Posterior vena cava (tissue), 2 donors: ENCODE data around the gene DPCD. TPM values are rescaled to one million over a fixed set of nuclear protein-coding genes. Genes with fewer than 3 reads are reported as not detected.
"Not testable (repeated sequence)": the region's sequence is repeated elsewhere in the genome, so short reads cannot be mapped to it uniquely, and the experiment has no call there.

ENCODE experiments used
- DNase-seq: peaks from one replicate; pipeline ENCODE4 v3.0.0-alpha.2; 2020; ENCODE audit warnings: low spot score
- intact Hi-C, 2 donors: fragments of 100-400 bp; cut with DNase I; formaldehyde crosslinking; loops; one replicate each; pipeline versions ENCODE4 v1.14.1 to v1.14.2; 2022 to 2023
- total RNA-seq, 2 donors: library from RNA; stranded (reverse); fragmentation: NEBNext Ultra II Directional; extraction: Animal tissue kit (Norgen Biotek cat#: 25700); gene quantifications; one replicate each; pipeline ENCODE4 v1.2.1, GENCODE V29; 2021
- donor health status: DM: yes; HTN: yes; CAD: no.
- donor health status: DM: yes; HTN: yes; CAD: no.

The DPCD gene
- total RNA-seq, 2 donors from 2014 or later, result 11.4 to 12.5 TPM

GRCh38 chr10:101577121-101577871 lies 10.8 kb upstream of the DPCD start:
- intact Hi-C loops, result no loop called here
- DNase-seq, result peak; percentile 38

- intact Hi-C loops, result no loop called here
- DNase-seq, result peak; percentile 56
These were observed 9.9 kb upstream of the DPCD start for GRCh38 chr10:101578192-101578591.

GRCh38 chr10:101578803-101579515 lies 9.2 kb upstream of the DPCD start:
- intact Hi-C loops, result no loop called here
- peak; percentile 65 for DNase-seq

GRCh38 chr10:101579516-101579870 lies 8.6 kb upstream of the DPCD start:
- intact Hi-C loops, result no loop called here
- DNase-seq, result no peak

GRCh38 chr10:101580486-101581399 lies 7.4 kb upstream of the DPCD start:
- intact Hi-C loops, result no loop called here
- DNase-seq, result no peak

- intact Hi-C loops, result no loop called here
- DNase-seq, result no peak
These were observed 2.3 kb upstream of the DPCD start for GRCh38 chr10:101585841-101586240.

- intact Hi-C loops, result no loop called here
- peak; percentile 64 for DNase-seq
These were observed 758 bp downstream of the DPCD start for GRCh38 chr10:101588879-101589278.

GRCh38 chr10:101593331-101593730 lies 5.2 kb downstream of the DPCD start:
- DNase-seq, intact Hi-C loops: not testable (repeated sequence)

GRCh38 chr10:101595591-101596433 lies 7.7 kb downstream of the DPCD start:
- intact Hi-C loops, result no loop called here
- no peak for DNase-seq

GRCh38 chr10:101597091-101597900 lies 9.2 kb downstream of the DPCD start:
- no peak for DNase-seq
- intact Hi-C loops, result no loop called here

- DNase-seq, result no peak
- intact Hi-C loops, result loop anchor here in 1 of 2 donors (10.0 kb wide), 1 partner anchor 183 kb away; the partner anchor contains the start of gene NPM3
These were observed 13.4 kb downstream of the DPCD start for GRCh38 chr10:101601541-101601940.

GRCh38 chr10:101602761-101603398 lies 14.8 kb downstream of the DPCD start:
- intact Hi-C loops, result loop anchor here in 1 of 2 donors (10.0 kb wide), 1 partner anchor 182 kb away; the partner anchor contains the start of gene NPM3
- peak; percentile 88 for DNase-seq

- intact Hi-C loops, result loop anchor here in 1 of 2 donors (10.0 kb wide), 1 partner anchor 178 kb away; the partner anchor contains the start of gene NPM3
- DNase-seq, result no peak
These were observed 19.0 kb downstream of the DPCD start for GRCh38 chr10:101607124-101607523.

GRCh38 chr10:101609481-101609880 lies 21.4 kb downstream of the DPCD start:
- no peak for DNase-seq
- intact Hi-C loops, result loop anchor here in 1 of 2 donors (10.0 kb wide), 1 partner anchor 175 kb away; the partner anchor contains the start of gene NPM3

GRCh38 chr10:101611096-101611905 lies 23.2 kb downstream of the DPCD start:
- intact Hi-C loops, result no loop called here
- no peak for DNase-seq

GRCh38 chr10:101612086-101612485 lies 24.0 kb downstream of the DPCD start:
- intact Hi-C loops, result no loop called here
- no peak for DNase-seq

- DNase-seq, result no peak
- intact Hi-C loops, result no loop called here
These were observed 24.8 kb downstream of the DPCD start for GRCh38 chr10:101612872-101613271.
